Measurements from ENCODE around the gene CHD2.

Gene CHD2

DNA sequence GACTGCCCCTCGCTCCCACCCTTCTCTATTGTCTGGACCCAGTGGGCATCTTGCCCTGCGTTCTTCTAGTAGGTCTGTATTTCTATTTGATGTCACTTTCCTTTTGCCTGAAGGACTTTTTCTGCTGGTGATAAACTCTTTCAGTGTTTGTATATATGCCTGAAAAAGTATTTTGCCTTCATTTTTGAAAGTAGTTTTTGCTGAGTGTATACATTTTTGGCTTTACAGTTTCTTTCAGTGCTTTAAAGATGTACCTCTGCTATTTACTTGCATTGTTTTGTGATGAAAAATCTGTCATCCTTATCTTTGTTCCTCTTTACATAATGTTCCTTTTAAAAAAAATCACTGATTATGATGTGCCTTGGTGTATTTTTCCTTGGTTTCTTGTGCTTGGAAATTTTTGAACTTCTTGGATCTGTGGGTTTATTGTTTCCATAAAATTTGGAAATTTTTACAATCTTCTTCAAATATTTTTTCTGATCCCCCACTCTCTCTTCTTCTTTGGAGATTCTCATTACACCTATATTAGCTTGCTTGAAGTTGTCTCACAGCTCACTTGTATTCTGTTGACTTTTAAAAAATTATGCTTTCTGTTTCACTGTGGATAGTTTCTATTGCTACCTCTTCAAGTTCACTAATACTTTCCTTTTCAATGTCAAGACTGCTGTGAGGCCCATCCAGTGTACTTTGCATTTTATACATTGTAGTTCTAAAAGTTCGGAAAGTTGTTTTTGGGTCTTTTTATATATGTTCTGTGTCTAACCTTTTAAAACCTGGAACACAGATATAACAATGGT lies 121.0 kb downstream of the CHD2 start:
- no peak for TF ChIP-seq SUZ12 (IDR thresholded peaks at IDR 0.05; ENCODE audit: extremely low read depth, insufficient read depth, insufficient read length)
- Histone ChIP-seq H3K27me3 (ENCODE audit: insufficient read depth, insufficient read length) (no peaks in the 10 kb centered on the region), H3K9me3 (ENCODE audit: insufficient read depth, low read length) (no peaks in the 10 kb centered on the region), H3K36me3 (ENCODE audit: insufficient read depth, insufficient read length, low read length) (peaks cover 92% of the 10 kb centered on the region), H3K4me3 (ENCODE audit: insufficient read length, low read depth) (no peak overlapping the region), H3K4me1 (ENCODE audit: insufficient read depth, insufficient read length) (no peaks in the 10 kb centered on the region), H3K9ac (ENCODE audit: insufficient read length, low read depth) (no peak overlapping the region)
- no peak for DNase-seq (ENCODE audit: low read depth, low spot score)

DNA sequence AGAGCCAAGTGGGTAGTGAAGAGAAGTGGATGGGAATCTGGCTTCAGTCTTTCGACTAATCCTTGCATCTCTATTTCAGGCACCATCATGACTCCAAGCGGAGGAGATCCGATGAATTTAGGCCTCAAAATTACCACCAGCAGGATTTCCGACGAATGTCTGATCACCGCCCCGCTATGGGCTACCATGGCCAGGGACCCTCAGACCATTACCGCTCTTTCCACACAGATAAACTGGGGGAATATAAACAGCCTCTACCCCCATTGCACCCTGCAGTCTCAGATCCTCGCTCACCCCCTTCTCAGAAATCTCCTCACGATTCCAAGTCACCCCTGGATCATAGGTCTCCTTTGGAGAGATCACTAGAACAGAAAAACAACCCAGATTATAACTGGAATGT lies 124.2 kb downstream of the CHD2 start:
- Histone ChIP-seq H3K9me3 (ENCODE audit: insufficient read depth, low read length) (no peaks in the 10 kb centered on the region), H3K9ac (ENCODE audit: insufficient read length, low read depth) (no peak overlapping the region), H3K4me1 (ENCODE audit: insufficient read depth, insufficient read length) (no peaks in the 10 kb centered on the region), H3K36me3 (ENCODE audit: insufficient read depth, insufficient read length, low read length) (peaks cover 89% of the 10 kb centered on the region), H3K27me3 (ENCODE audit: insufficient read depth, insufficient read length) (no peaks in the 10 kb centered on the region), H3K4me3 (ENCODE audit: insufficient read length, low read depth) (no peak overlapping the region)
- DNase-seq (ENCODE audit: low read depth, low spot score), result no peak
- no peak for TF ChIP-seq ZNF274 (IDR thresholded peaks at IDR 0.05; ENCODE audit: low read depth, low read length)
- no peak for TF ChIP-seq SUZ12 (IDR thresholded peaks at IDR 0.05; ENCODE audit: extremely low read depth, insufficient read depth, insufficient read length)
- TF ChIP-seq YY1 (IDR thresholded peaks at IDR 0.05; ENCODE audit: insufficient read depth, insufficient read length), result no peak

DNA sequence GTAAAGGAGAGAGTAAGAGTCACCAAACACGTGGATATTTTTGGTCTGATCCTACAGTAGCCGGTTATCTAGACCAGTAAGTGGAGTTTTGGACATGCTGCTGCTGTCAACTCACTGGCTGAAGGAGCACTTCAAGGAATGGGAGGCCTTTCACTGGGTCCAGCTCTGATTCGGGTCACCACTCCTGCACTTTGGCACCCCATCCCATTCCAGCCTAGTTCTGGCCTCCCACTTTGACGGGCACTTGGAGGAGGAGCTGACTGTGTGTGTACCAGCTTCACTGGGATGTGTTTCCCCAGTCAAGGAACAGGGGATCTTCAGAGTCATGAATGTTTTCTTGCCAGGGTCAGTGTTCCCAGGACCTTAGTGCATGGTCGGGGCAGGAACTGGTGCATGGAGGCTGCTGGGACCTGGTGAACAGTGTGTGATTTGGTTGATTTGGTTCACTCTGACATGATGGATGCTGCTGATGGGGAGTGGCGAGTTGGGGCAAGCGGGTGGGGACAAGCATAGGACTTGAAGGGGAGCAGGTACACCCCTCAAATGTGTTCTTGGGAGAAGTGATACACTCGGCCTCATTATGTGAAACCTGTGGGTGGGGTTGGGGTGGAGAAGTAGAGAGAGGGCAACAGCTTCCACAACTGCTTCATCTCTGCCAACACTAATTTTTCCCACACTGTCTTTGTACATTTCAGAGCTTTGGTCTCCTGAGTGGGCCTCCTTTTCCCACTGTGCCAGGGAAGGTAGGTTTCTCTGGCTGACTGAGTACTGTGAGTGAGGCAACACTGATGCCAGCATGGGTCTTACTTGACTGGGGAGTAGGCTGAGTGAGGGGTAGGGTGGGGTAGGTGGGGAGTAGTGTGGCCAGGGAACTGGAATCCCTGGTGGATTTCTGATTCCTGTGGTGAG lies 124.8 kb downstream of the CHD2 start:
- no peak overlapping the region for H3K9ac ChIP-seq (ENCODE audit: insufficient read length, low read depth)
- no peak for DNase-seq (ENCODE audit: low read depth, low spot score)
- peaks cover 83% of the 10 kb centered on the region for H3K36me3 ChIP-seq (ENCODE audit: insufficient read depth, insufficient read length, low read length)
- no peak overlapping the region for H3K4me3 ChIP-seq (ENCODE audit: insufficient read length, low read depth)
- no peaks in the 10 kb centered on the region for H3K9me3 ChIP-seq (ENCODE audit: insufficient read depth, low read length)
- no peak for TF ChIP-seq ZNF274 (IDR thresholded peaks at IDR 0.05; ENCODE audit: low read depth, low read length)
- TF ChIP-seq YY1 (IDR thresholded peaks at IDR 0.05; ENCODE audit: insufficient read depth, insufficient read length), result no peak
- no peak for TF ChIP-seq SUZ12 (IDR thresholded peaks at IDR 0.05; ENCODE audit: extremely low read depth, insufficient read depth, insufficient read length)
- no peaks in the 10 kb centered on the region for H3K4me1 ChIP-seq (ENCODE audit: insufficient read depth, insufficient read length)
- H3K27me3 ChIP-seq (ENCODE audit: insufficient read depth, insufficient read length), result no peaks in the 10 kb centered on the region

DNA sequence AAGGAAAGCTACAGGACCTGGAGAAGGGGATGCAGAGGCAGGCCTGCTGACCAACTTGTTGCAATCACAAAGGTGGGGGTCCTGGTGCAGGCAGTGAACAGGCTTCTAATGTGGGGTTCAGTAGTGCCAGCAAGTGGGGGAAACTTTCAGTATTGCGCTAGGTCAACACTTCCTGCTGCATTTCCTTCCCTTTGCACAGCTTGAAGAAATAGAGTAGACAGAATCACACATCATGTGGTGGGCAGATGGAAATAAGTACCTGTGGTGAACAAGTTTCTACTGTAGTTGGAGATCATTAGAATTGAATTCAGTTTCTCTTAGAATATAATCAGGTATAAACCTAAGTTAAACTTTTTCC lies 125.5 kb downstream of the CHD2 start:
- DNase-seq (ENCODE audit: low read depth, low spot score), result no peak
- no peak for TF ChIP-seq SUZ12 (IDR thresholded peaks at IDR 0.05; ENCODE audit: extremely low read depth, insufficient read depth, insufficient read length)
- TF ChIP-seq ZNF274 (IDR thresholded peaks at IDR 0.05; ENCODE audit: low read depth, low read length), result no peak
- no peak for TF ChIP-seq YY1 (IDR thresholded peaks at IDR 0.05; ENCODE audit: insufficient read depth, insufficient read length)
- peaks cover 76% of the 10 kb centered on the region for H3K36me3 ChIP-seq (ENCODE audit: insufficient read depth, insufficient read length, low read length)

DNA sequence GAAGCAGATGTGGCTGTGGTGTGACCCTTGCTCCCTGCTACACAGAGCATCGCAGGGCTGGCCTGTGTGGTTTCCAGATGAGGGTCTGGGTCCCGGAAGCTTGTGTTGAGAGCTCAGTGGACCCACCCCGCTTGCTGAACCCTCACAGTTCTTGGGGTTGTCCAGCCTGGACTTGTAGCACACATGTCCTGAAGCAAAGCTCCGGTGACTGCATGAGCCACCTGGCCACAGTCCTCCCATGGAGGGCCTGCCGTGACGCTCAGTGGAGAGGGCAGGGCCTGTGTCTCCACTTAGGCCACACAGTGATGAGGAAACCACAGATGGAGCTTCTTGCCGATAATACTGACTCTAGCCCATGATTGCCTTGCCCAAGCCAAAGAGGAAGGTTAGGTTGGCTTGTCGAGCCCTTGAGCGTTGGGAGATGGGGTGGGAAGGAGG lies 126.3 kb downstream of the CHD2 start:
- H3K27me3 ChIP-seq (ENCODE audit: insufficient read depth, insufficient read length), result no peaks in the 10 kb centered on the region
- no peak overlapping the region for H3K9ac ChIP-seq (ENCODE audit: insufficient read length, low read depth)
- DNase-seq (ENCODE audit: low read depth, low spot score), result no peak
- no peak overlapping the region for H3K4me3 ChIP-seq (ENCODE audit: insufficient read length, low read depth)
- no peak for TF ChIP-seq YY1 (IDR thresholded peaks at IDR 0.05; ENCODE audit: insufficient read depth, insufficient read length)
- no peak for TF ChIP-seq ZNF274 (IDR thresholded peaks at IDR 0.05; ENCODE audit: low read depth, low read length)
- no peak for TF ChIP-seq SUZ12 (IDR thresholded peaks at IDR 0.05; ENCODE audit: extremely low read depth, insufficient read depth, insufficient read length)
- peaks cover 3% of the 10 kb centered on the region for H3K4me1 ChIP-seq (ENCODE audit: insufficient read depth, insufficient read length)
- peaks cover 68% of the 10 kb centered on the region for H3K36me3 ChIP-seq (ENCODE audit: insufficient read depth, insufficient read length, low read length)
- no peaks in the 10 kb centered on the region; the same call in 1 of the 2 replicates for H3K9me3 ChIP-seq (ENCODE audit: insufficient read depth, low read length)

More for the DNA sequence above, 125.5 kb downstream of the CHD2 start:
- Histone ChIP-seq H3K9ac (ENCODE audit: insufficient read length, low read depth) (no peak overlapping the region), H3K4me1 (ENCODE audit: insufficient read depth, insufficient read length) (peaks cover 3% of the 10 kb centered on the region), H3K9me3 (ENCODE audit: insufficient read depth, low read length) (no peaks in the 10 kb centered on the region), H3K27me3 (ENCODE audit: insufficient read depth, insufficient read length) (no peaks in the 10 kb centered on the region), H3K4me3 (ENCODE audit: insufficient read length, low read depth) (no peak overlapping the region)

DNA sequence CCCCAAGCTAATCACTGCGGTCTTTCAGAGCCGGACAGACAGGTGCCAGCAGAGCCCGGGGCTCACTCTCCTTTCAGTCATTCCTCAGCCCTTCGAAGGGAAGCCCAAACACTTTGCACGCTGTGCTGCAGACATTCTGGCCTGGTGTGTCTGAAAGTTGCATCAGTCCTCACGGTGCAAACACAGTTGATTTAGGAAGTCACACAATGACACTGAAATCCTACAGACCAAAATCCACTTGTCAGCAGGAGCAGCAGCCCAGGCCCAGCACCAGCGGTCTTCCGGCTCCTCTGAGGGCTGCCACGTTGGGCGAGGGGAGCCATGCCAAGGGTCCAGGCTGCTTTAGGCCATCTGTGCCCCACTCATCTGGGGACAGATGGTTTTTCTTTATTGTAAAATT lies 127.3 kb downstream of the CHD2 start:
- no peak for TF ChIP-seq YY1 (IDR thresholded peaks at IDR 0.05; ENCODE audit: insufficient read depth, insufficient read length)
- H3K36me3 ChIP-seq (ENCODE audit: insufficient read depth, insufficient read length, low read length), result peaks cover 58% of the 10 kb centered on the region

DNA sequence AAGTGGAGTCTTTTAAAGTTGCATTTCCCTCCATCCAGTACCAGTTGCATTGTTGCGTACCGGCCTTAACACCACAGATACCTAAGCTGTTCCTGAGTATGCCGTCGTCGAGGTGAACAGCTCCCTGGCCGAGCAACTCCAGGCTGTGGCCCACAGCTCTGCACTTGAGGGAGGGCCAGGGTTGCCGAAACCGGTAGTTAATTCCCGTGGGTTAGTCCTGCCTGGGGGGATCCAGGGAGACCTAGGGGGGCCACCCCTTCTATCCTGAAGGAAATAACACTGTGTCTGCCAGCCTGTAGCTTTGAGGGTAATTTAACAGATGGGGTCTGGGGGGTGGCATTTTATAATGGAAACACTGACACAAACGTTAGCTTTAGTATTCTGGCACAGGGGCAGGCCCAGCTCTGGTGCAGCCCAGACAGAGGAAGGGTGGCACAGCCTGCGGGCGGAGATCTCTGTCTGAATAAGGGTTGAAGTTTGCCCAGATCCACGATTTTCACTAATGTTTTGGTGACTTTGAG lies 128.0 kb downstream of the CHD2 start:
- no peak for TF ChIP-seq ZNF274 (IDR thresholded peaks at IDR 0.05; ENCODE audit: low read depth, low read length)
- TF ChIP-seq YY1 (IDR thresholded peaks at IDR 0.05; ENCODE audit: insufficient read depth, insufficient read length), result no peak
- TF ChIP-seq SUZ12 (IDR thresholded peaks at IDR 0.05; ENCODE audit: extremely low read depth, insufficient read depth, insufficient read length), result no peak
- H3K4me3 ChIP-seq (ENCODE audit: insufficient read length, low read depth), result no peak overlapping the region
- no peaks in the 10 kb centered on the region; the same call in 1 of the 2 replicates for H3K9me3 ChIP-seq (ENCODE audit: insufficient read depth, low read length)
- H3K36me3 ChIP-seq (ENCODE audit: insufficient read depth, insufficient read length, low read length), result peaks cover 51% of the 10 kb centered on the region
- peaks cover 3% of the 10 kb centered on the region for H3K4me1 ChIP-seq (ENCODE audit: insufficient read depth, insufficient read length)
- no peak for DNase-seq (ENCODE audit: low read depth, low spot score)
- no peak overlapping the region for H3K9ac ChIP-seq (ENCODE audit: insufficient read length, low read depth)
- no peaks in the 10 kb centered on the region for H3K27me3 ChIP-seq (ENCODE audit: insufficient read depth, insufficient read length)

More for the DNA sequence above, 127.3 kb downstream of the CHD2 start:
- Histone ChIP-seq H3K4me1 (ENCODE audit: insufficient read depth, insufficient read length) (peaks cover 3% of the 10 kb centered on the region), H3K9ac (ENCODE audit: insufficient read length, low read depth) (no peak overlapping the region), H3K4me3 (ENCODE audit: insufficient read length, low read depth) (no peak overlapping the region), H3K27me3 (ENCODE audit: insufficient read depth, insufficient read length) (no peaks in the 10 kb centered on the region), H3K9me3 (ENCODE audit: insufficient read depth, low read length) (no peaks in the 10 kb centered on the region; the same call in 1 of the 2 replicates)
- no peak for DNase-seq (ENCODE audit: low read depth, low spot score)

Measured in NT2/D1 (cell line).